Right lung (tissue), 5 donors: ENCODE measurements around the gene MSH5. TPM values are rescaled to one million over a fixed set of nuclear protein-coding genes. Genes with fewer than 3 reads are reported as not detected.
A peak's percentile ranks its signal among the peaks of the same experiment; 100 is the strongest.

Experiments
- DNase-seq, 2 donors: peaks; one replicate each; pipeline ENCODE4 v3.0.0-alpha.2; 2013
- polyA plus RNA-seq, 5 donors: library from polyadenylated mRNA; unstranded; fragments of 120-200 nt; gene quantifications; one replicate each; pipeline versions ENCODE4 v1.2.1 to v1.2.3, GENCODE V29; 2013; ENCODE audit warnings: inconsistent platforms in 1 of 5, low replicate concordance in 1 of 5; ENCODE audit not compliant: insufficient read length in 5 of 5, insufficient read depth in 1 of 5

Gene MSH5
- polyA plus RNA-seq, 5 donors = 27.3 to 45.6 (median 29.6) TPM

- DNase-seq = no peak
Measured at GRCh38 chr6:31711233-31711632, 28.6 kb upstream of the MSH5 start.

- DNase-seq = no peak
Measured at GRCh38 chr6:31712296-31712695, 27.5 kb upstream of the MSH5 start.

GRCh38 chr6:31713465-31713864 lies 26.3 kb upstream of the MSH5 start:
- DNase-seq = no peak

GRCh38 chr6:31713991-31714684 lies 25.7 kb upstream of the MSH5 start:
- DNase-seq = no peak

GRCh38 chr6:31715022-31715958 lies 24.5 kb upstream of the MSH5 start, which contains the start of gene LY6G6D:
LY6G6D (plus strand) TSS chr6:31715348; CDS start chr6:31715356, 8 bp downstream.
- no peak for DNase-seq

GRCh38 chr6:31717499-31718222 lies 22.1 kb upstream of the MSH5 start:
- DNase-seq = no peak

GRCh38 chr6:31718265-31718664 lies 21.5 kb upstream of the MSH5 start:
- DNase-seq = peak in 1 of 2 donors; percentile 49

- DNase-seq = no peak
Measured at GRCh38 chr6:31719001-31719400, 20.8 kb upstream of the MSH5 start.

GRCh38 chr6:31720196-31720770 lies 19.5 kb upstream of the MSH5 start:
- DNase-seq = no peak

- no peak for DNase-seq
Measured at GRCh38 chr6:31721351-31722020, 18.3 kb upstream of the MSH5 start, which contains the start of gene LY6G6C. LY6G6C (minus strand) TSS chr6:31721746; CDS start chr6:31721679, 67 bp downstream.

- no peak for DNase-seq
Measured at GRCh38 chr6:31722173-31722572, 17.6 kb upstream of the MSH5 start.

- no peak for DNase-seq
Measured at GRCh38 chr6:31723245-31723979, 16.4 kb upstream of the MSH5 start, which contains the start of gene MPIG6B. MPIG6B (plus strand) TSS chr6:31723373; CDS start chr6:31723384, 11 bp downstream.

- DNase-seq = no peak
Measured at GRCh38 chr6:31723980-31724691, 15.7 kb upstream of the MSH5 start.

- no peak for DNase-seq
Measured at GRCh38 chr6:31725502-31726350, 14.1 kb upstream of the MSH5 start.

- no peak for DNase-seq
Measured at GRCh38 chr6:31727034-31727716, 12.6 kb upstream of the MSH5 start.

- no peak for DNase-seq
Measured at GRCh38 chr6:31727717-31728671, 11.8 kb upstream of the MSH5 start.
